B cell (primary cell): ENCODE measurements around the gene CALML6.

ENCODE experiments used
- CTCF ChIP-seq: fragments of 200-600 bp; IDR thresholded peaks from one replicate; pipeline ENCODE4 v1.8.0; 2022; ENCODE audit warnings: antibody characterized with exemption, mild to moderate bottlenecking
- EZH2 ChIP-seq: IDR thresholded peaks from 2 replicates; pipeline ENCODE4 v1.6.1; 2012; ENCODE audit warnings: borderline replicate concordance, low read depth, mild to moderate bottlenecking, moderate library complexity, low read length; ENCODE audit not compliant: insufficient read depth, poor library complexity, severe bottlenecking

- TF ChIP-seq CTCF (no peak), EZH2 (no peak)
Measured at GRCh38 chr1:1881727-1882126, 33.3 kb upstream of the CALML6 start.
